Fibroblast of lung (primary cell): Measurements from ENCODE around the gene WDR11. TPM values are rescaled to one million over a fixed set of nuclear protein-coding genes. Genes with fewer than 3 reads are reported as not detected.

Experiments used
- DNase-seq, 2 donors: peaks; one replicate each; pipeline versions ENCODE4 v3.0.0 to v3.0.0-alpha.2; 2010; ENCODE audit warnings: low read depth in 2 of 2
- H2AFZ ChIP-seq: 2 replicates; pipeline ENCODE4 v1.5.1; 2012; ENCODE audit warnings: low read length, control low read depth, inconsistent platforms
- H3K27ac ChIP-seq: 2 replicates; pipeline ENCODE4 v1.5.1; 2011; ENCODE audit warnings: low read length, control low read depth; ENCODE audit not compliant: insufficient read depth
- H3K27me3 ChIP-seq: 2 replicates; pipeline ENCODE4 v1.5.1; 2011; ENCODE audit warnings: mild to moderate bottlenecking, low read length; ENCODE audit not compliant: control insufficient read depth, insufficient read depth
- H3K36me3 ChIP-seq: 2 replicates; pipeline ENCODE4 v1.5.1; 2011; ENCODE audit warnings: low read length; ENCODE audit not compliant: control insufficient read depth, insufficient read depth
- H3K4me1 ChIP-seq: 2 replicates; pipeline ENCODE4 v1.5.1; 2011; ENCODE audit warnings: low read length; ENCODE audit not compliant: control insufficient read depth, insufficient read depth; ENCODE audit errors: extremely low read depth
- H3K4me2 ChIP-seq: 2 replicates; pipeline ENCODE4 v1.5.1; 2011; ENCODE audit warnings: low read length, control low read depth; ENCODE audit not compliant: insufficient read depth; ENCODE audit errors: extremely low read depth
- H3K4me3 ChIP-seq, 4 experiments: fragments of 200-600 bp in 1 of 4; sonication (generic) in 1 of 4; replicated peaks in 1 of 4; 2 replicates each; pipeline ENCODE4 v1.5.1; 2011 to 2016; ENCODE audit warnings: low read length in 4 of 4, low read depth in 3 of 4, mild to moderate bottlenecking in 3 of 4, control low read depth in 2 of 4, inconsistent platforms in 1 of 4, mixed read lengths in 1 of 4; ENCODE audit not compliant: insufficient read depth in 1 of 4; ENCODE audit errors: control extremely low read depth in 1 of 4
- H3K79me2 ChIP-seq: 2 replicates; pipeline ENCODE4 v1.5.1; 2012; ENCODE audit warnings: mild to moderate bottlenecking, low read length, inconsistent platforms; ENCODE audit not compliant: control insufficient read depth, insufficient read depth
- H3K9ac ChIP-seq: 2 replicates; pipeline ENCODE4 v1.5.1; 2011; ENCODE audit warnings: mild to moderate bottlenecking, low read length, control low read depth; ENCODE audit not compliant: insufficient read depth
- H3K9me3 ChIP-seq: 2 replicates; pipeline ENCODE4 v1.5.1; 2012; ENCODE audit warnings: low read depth, low read length; ENCODE audit not compliant: control insufficient read depth, insufficient read depth
- H4K20me1 ChIP-seq: 2 replicates; pipeline ENCODE4 v1.5.1; 2011; ENCODE audit warnings: low read length; ENCODE audit not compliant: control insufficient read depth, insufficient read depth; ENCODE audit errors: extremely low read depth
- CTCF ChIP-seq, 2 donors: IDR thresholded peaks in 1 of 2; conservative IDR thresholded peaks in 1 of 2; 1 replicate in 1 of 2; 2 replicates in 1 of 2; pipeline ENCODE4 v1.5.1; 2011 to 2012; ENCODE audit warnings: low read length in 2 of 2, control low read depth in 1 of 2, inconsistent platforms in 1 of 2, low read depth in 1 of 2, mild to moderate bottlenecking in 1 of 2
- EZH2 ChIP-seq: IDR thresholded peaks from 2 replicates; pipeline ENCODE4 v1.5.1; 2012; ENCODE audit warnings: low read length, control low read depth, mild to moderate bottlenecking; ENCODE audit errors: missing control alignments
- polyA plus RNA-seq, 2 donors: library from polyadenylated mRNA; depleted of rRNA in 1 of 2; stranded (reverse) in 1 of 2; unstranded in 1 of 2; fragments of >200 nt; gene quantifications; 2 replicates each; pipeline ENCODE4 v1.2.1, GENCODE V29; 2011 to 2012; ENCODE audit warnings: missing spikeins in 1 of 2
- total RNA-seq: library from RNA; depleted of rRNA; stranded (reverse); fragments of >200 nt; gene quantifications from 2 replicates; pipeline ENCODE4 v1.2.1, GENCODE V29; 2014

WDR11 gene
- total and polyA plus RNA-seq, 2 donors (not counting 1 experiment from before 2014, with no cell fraction given) = 61.4 to 89.5 TPM

GRCh38 chr10:120943542-120943941 is 92.4 kb downstream of the WDR11 start:
- Histone ChIP-seq H3K79me2 (no peaks in the 10 kb centered on the region), H3K9ac (no peak overlapping the region), H3K4me1 (no peaks in the 10 kb centered on the region), H3K9me3 (no peaks in the 10 kb centered on the region), H3K27me3 (no peaks in the 10 kb centered on the region), H2AFZ (peak overlapping the region; percentile 65), H3K36me3 (no peaks in the 10 kb centered on the region), H3K27ac (no peak overlapping the region), H3K4me2 (no peak overlapping the region), H3K4me3 (no peak overlapping the region), H4K20me1 (no peaks in the 10 kb centered on the region)
- DNase-seq = no peak
- no peak for TF ChIP-seq CTCF (conservative IDR thresholded peaks at IDR 0.05 in 1 of 2, IDR thresholded peaks at IDR 0.05 in 1 of 2; ENCODE audit: low read depth in 1 of 2, low read length in 2 of 2)
- no peak for TF ChIP-seq EZH2

GRCh38 chr10:120944586-120945125 is 93.5 kb downstream of the WDR11 start:
- no peak overlapping the region for H3K27ac ChIP-seq
- no peak overlapping the region for H2AFZ ChIP-seq
- no peak overlapping the region for H3K4me2 ChIP-seq
- no peaks in the 10 kb centered on the region for H3K79me2 ChIP-seq
- no peaks in the 10 kb centered on the region for H3K36me3 ChIP-seq
- H4K20me1 ChIP-seq = no peaks in the 10 kb centered on the region
- no peak overlapping the region for H3K9ac ChIP-seq
- TF ChIP-seq EZH2 (no peak), CTCF (conservative IDR thresholded peaks at IDR 0.05 in 1 of 2, IDR thresholded peaks at IDR 0.05 in 1 of 2; ENCODE audit: low read depth in 1 of 2, low read length in 2 of 2) (no peak)
- no peak for DNase-seq
- H3K4me1 ChIP-seq = peaks cover 1% of the 10 kb centered on the region
- peaks cover 2% of the 10 kb centered on the region for H3K27me3 ChIP-seq
- H3K9me3 ChIP-seq = no peaks in the 10 kb centered on the region
- no peak overlapping the region for H3K4me3 ChIP-seq

- Histone ChIP-seq H4K20me1 (no peaks in the 10 kb centered on the region), H3K9ac (no peak overlapping the region), H2AFZ (no peak overlapping the region), H3K27ac (no peak overlapping the region), H3K4me1 (peaks cover 2% of the 10 kb centered on the region), H3K9me3 (no peaks in the 10 kb centered on the region), H3K36me3 (no peaks in the 10 kb centered on the region), H3K79me2 (no peaks in the 10 kb centered on the region), H3K4me3 (no peak overlapping the region), H3K27me3 (peaks cover 8% of the 10 kb centered on the region), H3K4me2 (no peak overlapping the region)
- TF ChIP-seq EZH2 (no peak), CTCF (conservative IDR thresholded peaks at IDR 0.05 in 1 of 2, IDR thresholded peaks at IDR 0.05 in 1 of 2; ENCODE audit: low read depth in 1 of 2, low read length in 2 of 2) (no peak)
- DNase-seq = no peak
Observed at GRCh38 chr10:120945182-120945581, 94.0 kb downstream of the WDR11 start.
